GM21717 (cell line): ENCODE results near the gene TMEM176A.

Experiments used
- ATAC-seq: cut with Tn5 transposase; IDR thresholded peaks from one replicate; pipeline ENCODE4 v1.9.1; 2021; ENCODE audit warnings: mild to moderate bottlenecking, moderate library complexity; ENCODE audit not compliant: unreplicated experiment

Gene TMEM176A

GRCh38 chr7:150846291-150847115 is 45.9 kb downstream of the TMEM176A start:
- no peak for ATAC-seq

DNA sequence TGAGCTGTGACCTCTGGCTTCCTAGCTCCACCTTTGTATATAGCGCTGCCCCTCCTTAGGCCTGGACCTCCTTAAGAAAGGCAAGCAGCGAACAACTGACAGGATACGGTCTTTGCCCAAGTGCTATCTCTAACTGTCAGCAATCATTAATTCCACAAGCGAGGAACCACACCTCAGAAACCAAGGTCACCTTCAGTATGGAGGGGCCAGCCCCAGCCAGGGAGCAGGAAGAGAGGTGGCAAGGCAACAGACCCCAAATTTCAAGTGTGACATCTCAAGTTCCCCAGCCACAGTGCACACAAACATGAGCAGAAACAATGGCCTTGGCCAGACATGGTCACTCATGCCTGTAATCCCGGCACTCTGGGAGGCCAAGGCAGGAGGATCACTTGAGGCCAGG is 47.0 kb downstream of the TMEM176A start:
- ATAC-seq, result no peak

GRCh38 chr7:150848111-150848510 is 47.5 kb downstream of the TMEM176A start:
- ATAC-seq, result no peak

GRCh38 chr7:150848561-150849115 is 48.1 kb downstream of the TMEM176A start:
- no peak for ATAC-seq

DNA sequence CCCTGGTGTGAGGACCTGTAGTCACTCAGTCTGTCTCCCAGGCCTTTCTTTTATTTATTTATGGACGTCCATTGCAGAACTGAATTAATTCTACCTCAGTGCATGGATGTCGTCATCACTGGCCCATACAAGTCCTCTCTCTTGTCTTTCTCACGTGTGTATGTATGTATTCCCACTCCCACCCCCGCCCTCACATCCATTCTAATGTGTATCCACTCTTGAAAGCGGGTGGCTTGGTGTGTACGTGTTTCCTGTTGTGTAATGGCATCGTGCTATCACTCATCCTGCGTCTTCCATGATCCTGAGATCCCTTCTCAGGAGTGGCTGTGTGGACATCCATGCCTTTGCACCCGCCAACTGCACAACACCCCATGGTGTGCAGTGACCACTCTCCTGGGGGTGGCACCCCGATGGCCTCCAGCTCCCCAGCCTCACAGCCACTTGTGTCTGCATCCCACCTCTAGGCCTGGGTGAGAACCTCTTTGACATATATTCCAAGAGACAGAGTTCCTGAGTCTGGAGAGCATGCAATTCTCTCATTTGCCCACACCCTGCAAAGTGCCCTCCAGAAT is 48.7 kb downstream of the TMEM176A start:
- no peak for ATAC-seq

GRCh38 chr7:150850273-150850672 is 49.7 kb downstream of the TMEM176A start:
- ATAC-seq, result no peak

- no peak for ATAC-seq
These were observed 51.2 kb downstream of the TMEM176A start for GRCh38 chr7:150851492-150852370.

DNA sequence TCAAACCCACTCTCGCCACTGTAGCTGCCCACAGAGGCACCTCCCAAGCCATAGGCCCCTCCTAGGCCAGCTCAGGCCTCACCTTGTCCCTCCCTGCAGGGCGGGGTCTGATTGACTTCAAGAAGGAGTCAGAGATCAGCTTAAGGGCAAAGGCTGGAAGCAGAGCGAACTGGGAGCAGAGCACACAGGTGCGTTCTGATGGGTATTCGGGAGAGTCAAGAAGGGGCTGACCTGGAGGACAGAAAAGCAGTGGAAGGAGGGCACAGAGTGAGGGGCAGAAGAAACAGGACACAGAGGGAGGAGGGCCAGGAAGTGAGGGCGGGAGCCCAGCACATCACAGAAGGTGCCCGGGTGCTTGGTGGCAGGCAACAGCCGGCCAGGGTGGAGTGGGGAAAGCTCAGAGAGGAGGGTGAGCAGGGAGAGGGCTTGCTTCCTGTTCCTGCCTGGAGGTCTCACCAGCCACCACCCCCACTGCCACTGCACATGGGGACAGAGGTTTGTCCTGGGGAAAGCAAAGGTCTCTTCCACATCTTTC is 51.9 kb downstream of the TMEM176A start, which contains the start of gene AOC1:
Gene AOC1, plus strand, starts transcription at position 147 of the 535 bp plus-strand sequence. CDS start 3,954 bp downstream, outside the sequence.
- no peak for ATAC-seq

GRCh38 chr7:150854066-150855000 is 53.8 kb downstream of the TMEM176A start:
- ATAC-seq, result no peak
